Measurements from ENCODE around the gene ANO1.
A peak's percentile ranks its signal among the peaks of the same experiment; 100 is the strongest.

The ANO1 gene

GRCh38 chr11:70167120-70167519, 89.0 kb downstream of the ANO1 start:
- no peak for DNase-seq (ENCODE audit: low spot score)

- no peak for DNase-seq (ENCODE audit: low spot score)
Observed at GRCh38 chr11:70167723-70168404, 89.7 kb downstream of the ANO1 start.

- DNase-seq (ENCODE audit: low spot score), result no peak
Observed at GRCh38 chr11:70168405-70168754, 90.3 kb downstream of the ANO1 start.

GRCh38 chr11:70169127-70169526, 91.0 kb downstream of the ANO1 start:
- no peak for DNase-seq (ENCODE audit: low spot score)

GRCh38 chr11:70169632-70170031, 91.5 kb downstream of the ANO1 start:
- no peak for DNase-seq (ENCODE audit: low spot score)

GRCh38 chr11:70170596-70171210, 92.6 kb downstream of the ANO1 start:
- DNase-seq (ENCODE audit: low spot score), result no peak

GRCh38 chr11:70173018-70173417, 94.9 kb downstream of the ANO1 start:
- DNase-seq (ENCODE audit: low spot score), result no peak

- DNase-seq (ENCODE audit: low spot score), result no peak
Observed at GRCh38 chr11:70174547-70175235, 96.6 kb downstream of the ANO1 start.

- DNase-seq (ENCODE audit: low spot score), result no peak
Observed at GRCh38 chr11:70175236-70175698, 97.2 kb downstream of the ANO1 start.

GRCh38 chr11:70176940-70177689, 99.0 kb downstream of the ANO1 start:
- peak; percentile 78 for DNase-seq (ENCODE audit: low spot score)

GRCh38 chr11:70180906-70181305, 102.8 kb downstream of the ANO1 start:
- no peak for DNase-seq (ENCODE audit: low spot score)

- no peak for DNase-seq (ENCODE audit: low spot score)
Observed at GRCh38 chr11:70182266-70182665, 104.1 kb downstream of the ANO1 start.

GRCh38 chr11:70183032-70183431, 104.9 kb downstream of the ANO1 start:
- DNase-seq (ENCODE audit: low spot score), result no peak

- DNase-seq (ENCODE audit: low spot score), result no peak
Observed at GRCh38 chr11:70183483-70184176, 105.5 kb downstream of the ANO1 start.

- no peak for DNase-seq (ENCODE audit: low spot score)
Observed at GRCh38 chr11:70184396-70184795, 106.3 kb downstream of the ANO1 start.

GRCh38 chr11:70185348-70186055, 107.4 kb downstream of the ANO1 start:
- no peak for DNase-seq (ENCODE audit: low spot score)

GRCh38 chr11:70186420-70186819, 108.3 kb downstream of the ANO1 start:
- DNase-seq (ENCODE audit: low spot score), result no peak

- DNase-seq (ENCODE audit: low spot score), result no peak
Observed at GRCh38 chr11:70186936-70187335, 108.8 kb downstream of the ANO1 start.

- no peak for DNase-seq (ENCODE audit: low spot score)
Observed at GRCh38 chr11:70187771-70188170, 109.7 kb downstream of the ANO1 start.

GRCh38 chr11:70189622-70190021, 111.5 kb downstream of the ANO1 start:
- DNase-seq (ENCODE audit: low spot score), result no peak

- DNase-seq (ENCODE audit: low spot score), result peak; percentile 79
Observed at GRCh38 chr11:70191495-70192140, 113.5 kb downstream of the ANO1 start.

Data from D341Med (cell line).